Psoas muscle (tissue), 8 donors: Measurements from ENCODE around the gene MTMR10. TPM values are rescaled to one million over a fixed set of nuclear protein-coding genes. Genes with fewer than 3 reads are reported as not detected.

ENCODE experiments used
- ATAC-seq, 4 donors: fragments of 200-7000 bp; cut with Tn5 transposase; one replicate each; pipeline ENCODE4 v1.9.1; 2020; ENCODE audit warnings: moderate library complexity in 3 of 4, mild to moderate bottlenecking in 2 of 4
- DNase-seq, 2 donors: peaks; one replicate each; pipeline ENCODE4 v3.0.0-alpha.2; 2020
- H3K27ac ChIP-seq: fragments of 200-600 bp; one replicate; pipeline ENCODE4 v1.8.0; 2022
- H3K27me3 ChIP-seq, 3 donors: fragments of 200-600 bp in 1 of 3; one replicate each; pipeline versions ENCODE4 v1.6.1 to v1.8.0; 2013 to 2022; ENCODE audit warnings: low read length in 2 of 3, mild to moderate bottlenecking in 2 of 3, moderate library complexity in 1 of 3; ENCODE audit not compliant: insufficient read depth in 3 of 3
- H3K36me3 ChIP-seq, 2 donors: fragments of 200-600 bp in 1 of 2; one replicate each; pipeline versions ENCODE4 v1.6.1 to v1.8.0; 2013 to 2022; ENCODE audit warnings: low read depth in 1 of 2, mild to moderate bottlenecking in 1 of 2, moderate library complexity in 1 of 2; ENCODE audit not compliant: insufficient read depth in 1 of 2
- H3K4me1 ChIP-seq: fragments of 200-600 bp; one replicate; pipeline ENCODE4 v1.8.0; 2022
- H3K4me3 ChIP-seq: fragments of 200-600 bp; one replicate; pipeline ENCODE4 v1.8.0; 2022; ENCODE audit warnings: mild to moderate bottlenecking
- H3K9me3 ChIP-seq: fragments of 200-600 bp; one replicate; pipeline ENCODE4 v1.8.0; 2022
- WGBS, 3 donors: extraction: QIAGEN DNeasy Blood & Tissue Kit; methylation state at CpG; one replicate each; pipeline versions ENCODE4 v1.1.6 to v1.1.7; 2013; 5-methylcytosine and 5-hydroxymethylcytosine counted together
- intact Hi-C, 2 donors: fragments of 100-400 bp; cut with DNase I; formaldehyde crosslinking; loops; one replicate each; pipeline versions ENCODE4 v1.11.0 to v1.14.2; 2022
- long read RNA-seq, 2 donors: library from polyadenylated mRNA; unstranded; transcript quantifications; one replicate each; pipeline ENCODE4 v2.0.0, GENCODE V29; 2021
- polyA plus RNA-seq, 3 donors: library from polyadenylated mRNA; stranded (reverse); fragments of 200-250 nt; gene quantifications; one replicate each; pipeline ENCODE4 v1.2.3, GENCODE V29; 2013
- total RNA-seq, 4 donors: library from RNA; stranded (reverse); fragmentation: NEBNext Ultra II Directional in 2 of 4; extraction: Animal tissue kit (Norgen Biotek cat#: 25700) in 2 of 4; gene quantifications; one replicate each; pipeline versions ENCODE4 v1.2.1 to v1.2.4, GENCODE V29; 2021 to 2023
- TF ChIP-seq, protein P1 (sequence below): fragments of 200-600 bp; IDR thresholded peaks from one replicate; pipeline ENCODE4 v1.8.0; 2022; ENCODE audit warnings: antibody characterized with exemption
- donor health status: healthy with polysubstance abuse.
- donor health status: DM: no; HTN: no; CAD: no; lungs with moderate emphysema.
- donor health status: Bipolar disorder and iron deficiency.
- donor health status: healthy.
- donor health status: DM: yes; HTN: yes; CAD: no.
- donor health status: DM: no; HTN: no; CAD: no.
- donor health status: DM: no; HTN: no; CAD: no.
- donor health status: DM: yes; HTN: yes; CAD: no.

The MTMR10 gene
- total RNA-seq (10 to 100 TPM; 22.1 to 52.3 (median 37.1) TPM), polyA plus RNA-seq (10 to 100 TPM; 15.0 to 42.9 (median 16.9) TPM)
- long read RNA-seq, donor 1, full-length matches to known transcripts = 12 of 23 reads
- long read RNA-seq, donor 1, partial matches to known transcripts = 5 of 23 reads
- long read RNA-seq, donor 1, other reads (novel, unspliced or antisense) = 6 of 23 reads
- long read RNA-seq, donor 2, full-length matches to known transcripts = 9 of 25 reads
- long read RNA-seq, donor 2, partial matches to known transcripts = 9 of 25 reads
- long read RNA-seq, donor 2, other reads (novel, unspliced or antisense) = 7 of 25 reads

- DNase-seq (peak; percentile 66 to 89), ATAC-seq (peak; percentile 90 to 92 (median 91))
- Histone ChIP-seq H3K27ac (peak within 1 kb of the TSS; percentile 92), H3K4me1 (peaks cover 42% of the 10 kb centered on the region), H3K9me3 (no peaks in the 10 kb centered on the region), H3K36me3 (peaks cover 0 to 5% of the 10 kb centered on the region in 2 donors), H3K4me3 (peak within 1 kb of the TSS; percentile 84), H3K27me3 (no peaks in the 10 kb centered on the region)
- WGBS, 3 donors = 0% methylated on average over 57 to 114 of the region's 114 CpGs
- intact Hi-C loops = loop anchor here (2.0 to 10.0 kb wide), 8 partner anchors 34 to 336 kb away; partner anchors contain the start of genes FAN1 (in 1 of the 2) and KLF13 (in 1 of the 2)
- TF ChIP-seq, protein P1, sequence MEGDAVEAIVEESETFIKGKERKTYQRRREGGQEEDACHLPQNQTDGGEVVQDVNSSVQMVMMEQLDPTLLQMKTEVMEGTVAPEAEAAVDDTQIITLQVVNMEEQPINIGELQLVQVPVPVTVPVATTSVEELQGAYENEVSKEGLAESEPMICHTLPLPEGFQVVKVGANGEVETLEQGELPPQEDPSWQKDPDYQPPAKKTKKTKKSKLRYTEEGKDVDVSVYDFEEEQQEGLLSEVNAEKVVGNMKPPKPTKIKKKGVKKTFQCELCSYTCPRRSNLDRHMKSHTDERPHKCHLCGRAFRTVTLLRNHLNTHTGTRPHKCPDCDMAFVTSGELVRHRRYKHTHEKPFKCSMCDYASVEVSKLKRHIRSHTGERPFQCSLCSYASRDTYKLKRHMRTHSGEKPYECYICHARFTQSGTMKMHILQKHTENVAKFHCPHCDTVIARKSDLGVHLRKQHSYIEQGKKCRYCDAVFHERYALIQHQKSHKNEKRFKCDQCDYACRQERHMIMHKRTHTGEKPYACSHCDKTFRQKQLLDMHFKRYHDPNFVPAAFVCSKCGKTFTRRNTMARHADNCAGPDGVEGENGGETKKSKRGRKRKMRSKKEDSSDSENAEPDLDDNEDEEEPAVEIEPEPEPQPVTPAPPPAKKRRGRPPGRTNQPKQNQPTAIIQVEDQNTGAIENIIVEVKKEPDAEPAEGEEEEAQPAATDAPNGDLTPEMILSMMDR = no peak
Observed at GRCh38 chr15:30991255-30992235, at the start of gene MTMR10. Gene MTMR10 (minus strand): TSS chr15:30991628. CDS start chr15:30991506, 122 bp downstream.

- TF ChIP-seq, protein P1 = no peak
- H3K27me3 ChIP-seq = peaks cover 0 to 3% (median 0%) of the 10 kb centered on the region in 3 donors
- WGBS, 3 donors = 87 to 91% (median 87%) methylated on average over 8 of the region's 8 CpGs
- intact Hi-C loops = no loop called here
- H3K4me1 ChIP-seq = no peaks in the 10 kb centered on the region
- no peak for ATAC-seq
- H3K36me3 ChIP-seq = no peaks in the 10 kb centered on the region
- DNase-seq = no peak
- no peak overlapping the region for H3K4me3 ChIP-seq
- no peaks in the 10 kb centered on the region for H3K9me3 ChIP-seq
- H3K27ac ChIP-seq = no peak overlapping the region
Observed at GRCh38 chr15:31040611-31041010, 49.2 kb upstream of the MTMR10 start.

DNA sequence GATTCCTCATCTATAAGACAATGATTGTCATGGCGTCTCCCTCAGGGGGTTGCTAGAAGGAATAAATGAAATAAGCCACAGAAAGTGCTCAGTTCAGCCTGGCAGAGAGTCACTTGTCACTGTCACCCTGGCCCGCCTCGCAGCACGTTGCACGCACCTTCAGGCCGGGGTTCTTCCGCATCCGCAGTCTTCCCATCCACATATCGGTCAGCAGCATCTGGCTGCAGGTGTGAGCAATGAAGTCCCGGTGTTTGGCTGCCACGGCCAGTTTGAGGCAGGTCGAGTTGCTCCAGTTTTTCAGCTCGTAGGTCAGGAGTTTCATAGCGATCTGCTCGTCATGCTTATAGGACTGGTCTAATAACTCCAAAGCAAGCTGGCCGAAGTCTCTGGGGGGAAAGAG is 48.5 kb upstream of the MTMR10 start:
- ATAC-seq (no peak), DNase-seq (no peak)
- TF ChIP-seq, protein P1 = no peak
- Histone ChIP-seq H3K36me3 (no peaks in the 10 kb centered on the region), H3K4me1 (no peaks in the 10 kb centered on the region), H3K4me3 (no peak overlapping the region), H3K27ac (no peak overlapping the region), H3K27me3 (peaks cover 0 to 3% (median 0%) of the 10 kb centered on the region in 3 donors), H3K9me3 (no peaks in the 10 kb centered on the region)
- 89 to 92% (median 89%) methylated on average over 16 of the region's 16 CpGs for WGBS, 3 donors
- intact Hi-C loops = no loop called here

DNA sequence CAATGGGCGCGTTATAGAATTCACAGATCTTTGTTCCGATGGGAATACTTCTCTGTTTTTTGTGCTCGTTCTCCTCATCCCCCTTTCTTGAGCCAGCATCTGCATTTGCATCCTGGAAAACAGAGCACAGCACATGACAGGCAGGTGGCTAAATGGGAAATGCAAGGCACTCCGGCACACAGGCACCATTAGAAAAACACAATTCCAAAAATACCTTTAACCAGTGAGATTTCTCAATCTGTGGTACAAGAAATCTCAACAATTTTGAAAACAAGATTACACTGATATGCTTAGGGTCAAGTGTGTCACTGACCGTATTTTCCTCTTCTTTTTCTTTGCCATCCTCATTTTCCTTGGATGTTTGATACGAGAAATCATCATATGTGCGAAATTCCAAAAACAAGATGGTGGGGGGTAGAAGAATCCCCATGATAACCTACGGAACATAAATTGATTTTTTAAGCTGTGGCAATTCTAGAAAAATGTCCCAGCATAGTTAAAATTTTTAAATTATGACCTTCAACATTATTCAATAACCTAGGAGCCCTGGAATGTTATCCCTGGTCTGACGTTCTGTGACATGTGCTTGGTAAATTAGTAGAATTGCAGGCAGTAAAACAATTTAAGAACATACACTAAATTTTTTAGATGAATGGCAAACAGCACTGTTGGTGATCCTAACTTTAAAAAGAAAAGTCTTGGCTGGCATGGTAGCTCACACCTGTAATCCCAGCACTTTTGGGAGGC is 46.5 kb upstream of the MTMR10 start:
- TF ChIP-seq, protein P1 = no peak
- Histone ChIP-seq H3K4me1 (no peaks in the 10 kb centered on the region), H3K27me3 (peaks cover 0 to 3% (median 0%) of the 10 kb centered on the region in 3 donors), H3K4me3 (no peak overlapping the region), H3K27ac (no peak overlapping the region), H3K9me3 (no peaks in the 10 kb centered on the region), H3K36me3 (no peaks in the 10 kb centered on the region)
- ATAC-seq = no peak
- 79 to 85% (median 84%) methylated on average over 10 of the region's 10 CpGs for WGBS, 3 donors
- intact Hi-C loops = no loop called here
- DNase-seq = no peak
